Activated effector memory CD4-positive, alpha-beta T cell treated with anti-CD3 and anti-CD28 coated beads, Interleukin-2, amount 50 U/mL, for 16 hours (primary cell): ENCODE data around the gene ZNF536.

Source experiments
- DNase-seq: peaks from one replicate; pipeline ENCODE4 v3.0.0-alpha.2; 2020

Gene ZNF536

GRCh38 chr19:30539981-30540380 is 167.8 kb downstream of the ZNF536 start:
- DNase-seq = no peak

GRCh38 chr19:30540761-30541160 is 168.6 kb downstream of the ZNF536 start:
- DNase-seq = no peak

DNA sequence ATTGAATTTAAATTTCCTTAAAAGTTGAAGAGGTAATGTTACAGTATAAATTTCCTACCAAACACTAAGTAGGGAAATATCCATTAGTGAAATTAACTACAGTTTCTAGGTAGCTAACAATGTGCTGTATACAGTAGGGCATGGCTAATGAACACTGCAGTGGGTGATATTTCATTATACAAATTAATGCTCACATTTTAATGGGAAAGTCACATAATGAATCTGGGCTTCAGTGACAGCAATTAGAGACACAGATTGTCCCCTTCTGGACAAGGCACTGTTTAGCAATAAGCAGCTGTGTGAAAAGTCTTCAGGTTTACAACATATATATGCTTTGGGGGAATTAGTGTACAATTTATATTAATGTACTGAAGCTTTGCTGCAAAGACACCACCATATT is 169.4 kb downstream of the ZNF536 start:
- no peak for DNase-seq

DNA sequence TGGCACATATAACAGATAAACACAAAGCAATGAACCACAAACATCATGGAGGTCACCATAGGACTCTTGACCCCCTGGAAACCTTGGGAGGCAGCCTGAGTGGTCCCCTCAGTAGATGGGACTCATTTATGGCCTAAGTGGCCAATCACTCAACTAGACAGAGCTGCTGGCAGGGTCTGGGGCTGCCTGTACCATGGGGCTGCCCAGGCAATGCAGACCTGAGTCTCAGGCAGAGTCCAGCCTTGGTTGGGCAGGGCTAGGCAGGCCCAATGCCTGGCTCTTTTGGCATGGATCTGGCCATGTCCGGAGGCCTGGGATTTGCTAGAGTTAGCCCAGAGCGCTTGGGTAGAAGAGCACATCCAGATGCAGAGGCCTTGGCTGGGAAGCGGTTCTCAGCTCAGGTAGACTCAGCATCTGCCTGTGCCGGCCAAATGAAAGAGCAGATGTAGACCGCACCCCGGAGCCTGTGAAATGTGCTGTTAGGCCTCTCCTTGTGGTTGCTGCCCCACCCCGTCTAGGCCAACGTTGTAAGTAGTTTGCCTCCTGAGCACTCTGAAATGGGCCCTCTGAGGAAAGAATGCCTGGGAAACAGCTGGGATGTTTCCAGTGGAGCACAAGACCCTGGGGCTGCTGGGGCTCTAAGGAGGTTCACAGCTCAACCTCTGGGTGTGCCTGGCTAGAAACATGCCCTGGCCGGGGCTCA is 171.2 kb downstream of the ZNF536 start:
- DNase-seq = no peak

- no peak for DNase-seq
Measured at GRCh38 chr19:30545752-30546151, 173.6 kb downstream of the ZNF536 start.

DNA sequence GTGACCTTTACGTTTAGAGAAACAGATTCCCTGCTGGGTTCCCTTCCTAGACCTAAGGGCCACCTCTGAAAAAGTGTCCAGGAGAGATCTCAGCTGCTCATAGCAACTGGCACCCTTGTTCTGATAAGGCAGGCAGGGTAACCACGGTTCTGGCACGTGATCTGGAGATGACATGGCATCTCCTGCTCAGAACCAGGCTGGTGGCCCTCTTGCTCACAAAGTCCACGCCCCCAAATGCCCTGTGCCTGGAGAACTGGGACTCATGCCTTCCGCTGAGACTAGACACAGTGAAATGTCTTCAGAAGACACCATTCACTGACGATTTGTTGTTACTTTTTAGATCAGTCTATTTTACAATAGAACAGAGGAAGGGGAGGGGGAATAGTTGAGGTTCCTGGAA is 174.1 kb downstream of the ZNF536 start:
- DNase-seq = no peak

- no peak for DNase-seq
Measured at GRCh38 chr19:30547246-30547645, 175.1 kb downstream of the ZNF536 start.

DNA sequence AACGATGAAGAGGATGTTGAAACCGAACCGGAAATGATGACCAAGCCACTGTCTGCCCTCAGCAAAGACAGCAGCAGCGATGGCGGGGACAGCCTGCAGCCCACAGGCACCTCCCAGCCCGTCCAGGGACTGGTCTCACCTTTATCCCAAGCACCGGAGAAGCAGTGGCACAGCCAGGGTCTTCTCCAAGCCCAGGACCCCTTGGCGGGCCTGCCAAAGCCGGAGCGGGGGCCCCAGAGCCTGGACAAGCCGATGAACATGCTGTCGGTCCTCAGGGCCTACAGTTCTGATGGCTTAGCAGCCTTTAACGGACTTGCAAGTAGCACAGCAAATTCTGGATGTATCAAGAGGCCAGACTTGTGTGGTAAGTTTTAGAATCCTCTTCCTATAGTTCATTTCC is 177.0 kb downstream of the ZNF536 start:
- DNase-seq = no peak

DNA sequence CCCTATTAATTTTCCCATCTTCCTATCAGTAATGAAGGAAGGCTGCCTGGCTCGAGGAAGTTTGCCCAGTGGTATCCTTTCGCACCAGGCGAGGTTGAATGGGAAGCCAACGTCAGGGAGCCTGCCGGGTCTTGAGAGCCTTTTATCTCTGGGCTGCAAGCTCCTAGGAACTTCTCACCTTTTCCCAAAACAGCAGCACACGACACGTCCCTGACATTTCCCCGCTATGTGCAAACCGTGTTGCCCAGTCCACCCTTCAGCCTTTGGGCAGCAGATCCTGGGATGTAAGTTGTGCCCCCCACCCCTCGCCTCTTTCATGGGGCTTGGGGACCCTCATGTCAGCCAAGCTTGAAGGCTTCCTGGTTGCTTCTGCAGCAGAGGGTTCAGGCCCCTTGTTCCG is 179.1 kb downstream of the ZNF536 start:
- no peak for DNase-seq

GRCh38 chr19:30552593-30552992 is 180.4 kb downstream of the ZNF536 start:
- DNase-seq = peak; percentile 28

GRCh38 chr19:30555075-30555790 is 183.0 kb downstream of the ZNF536 start:
- no peak for DNase-seq

DNA sequence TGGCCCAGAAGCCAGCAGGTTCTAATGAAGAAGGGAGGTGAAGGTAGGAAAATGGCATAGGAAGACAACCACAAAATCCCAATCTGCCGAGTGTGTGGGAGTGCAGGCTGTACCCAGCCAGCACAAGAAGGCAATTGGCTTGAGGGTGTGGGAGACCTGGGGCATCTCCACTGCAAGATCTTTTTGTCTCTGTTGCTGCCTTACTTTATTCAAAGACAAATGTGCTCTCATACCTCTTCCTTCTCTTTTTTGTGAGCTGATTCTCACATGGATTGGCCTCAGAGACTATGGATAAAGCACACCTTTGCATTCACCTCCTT is 183.6 kb downstream of the ZNF536 start:
- no peak for DNase-seq

DNA sequence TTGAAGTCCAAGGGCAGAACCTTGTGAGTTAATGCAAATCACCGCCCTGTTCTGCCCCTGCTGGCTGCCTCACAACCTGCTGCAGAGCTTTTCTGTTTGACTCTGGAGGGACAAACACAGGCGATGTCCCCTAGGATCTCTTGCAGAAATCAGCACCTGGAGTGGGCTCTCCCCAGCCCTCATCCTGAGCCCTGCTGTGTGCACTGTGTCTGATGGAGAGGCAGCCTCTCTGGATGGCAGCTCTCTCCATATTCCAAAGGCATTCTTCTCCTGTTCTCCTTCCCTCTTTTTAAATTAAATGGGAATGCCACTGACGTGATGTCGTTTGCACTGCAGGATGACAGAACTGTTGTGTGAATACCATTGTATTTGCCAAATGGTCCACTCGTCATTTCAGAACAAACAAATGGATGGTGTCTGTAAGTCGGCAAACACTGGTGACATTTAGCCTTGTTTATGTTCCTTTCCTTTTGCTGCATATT is 184.1 kb downstream of the ZNF536 start:
- no peak for DNase-seq

- DNase-seq = no peak
Measured at GRCh38 chr19:30557212-30557611, 185.0 kb downstream of the ZNF536 start.

GRCh38 chr19:30557927-30558557 is 185.9 kb downstream of the ZNF536 start:
- no peak for DNase-seq

DNA sequence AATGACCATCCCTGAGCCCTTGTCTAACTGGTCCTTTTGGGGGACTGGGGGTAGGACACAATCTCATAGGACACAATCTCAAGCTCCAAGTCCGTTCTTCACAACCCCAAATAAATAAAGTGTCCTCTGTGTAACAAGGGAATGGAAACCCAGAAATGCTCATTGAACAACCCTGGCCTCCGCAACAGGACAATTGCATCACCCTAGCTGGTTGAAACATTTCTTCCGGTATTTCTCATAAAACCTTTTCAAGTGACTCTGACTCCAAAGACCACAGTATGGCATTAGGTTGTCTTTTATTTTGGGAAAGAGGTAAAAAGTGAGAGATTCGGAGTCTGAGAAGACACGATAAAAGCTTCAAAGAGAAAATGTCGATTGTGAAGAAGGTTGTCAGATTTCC is 186.6 kb downstream of the ZNF536 start:
- peak; percentile 4 for DNase-seq

GRCh38 chr19:30559446-30559845 is 187.3 kb downstream of the ZNF536 start:
- DNase-seq = peak; percentile 37

DNA sequence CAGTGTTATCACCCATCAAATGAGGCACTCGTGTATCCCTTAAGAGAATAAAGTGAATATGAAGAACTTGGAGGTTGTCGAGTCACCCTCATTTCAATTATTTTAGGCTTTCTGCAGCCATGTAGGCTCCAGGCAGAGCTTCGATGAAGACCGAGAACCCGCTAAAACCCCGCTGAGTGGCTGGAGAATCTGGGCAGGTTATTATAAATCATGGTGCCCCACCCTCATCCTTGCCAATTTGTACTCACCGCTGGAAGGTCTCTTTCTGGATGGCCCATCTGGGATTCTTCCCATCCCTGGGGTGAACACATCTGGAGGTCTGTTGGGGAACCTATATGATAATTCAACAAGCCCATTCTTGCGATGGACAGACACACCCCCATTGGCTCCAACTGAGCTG is 190.8 kb downstream of the ZNF536 start:
- DNase-seq = no peak

DNA sequence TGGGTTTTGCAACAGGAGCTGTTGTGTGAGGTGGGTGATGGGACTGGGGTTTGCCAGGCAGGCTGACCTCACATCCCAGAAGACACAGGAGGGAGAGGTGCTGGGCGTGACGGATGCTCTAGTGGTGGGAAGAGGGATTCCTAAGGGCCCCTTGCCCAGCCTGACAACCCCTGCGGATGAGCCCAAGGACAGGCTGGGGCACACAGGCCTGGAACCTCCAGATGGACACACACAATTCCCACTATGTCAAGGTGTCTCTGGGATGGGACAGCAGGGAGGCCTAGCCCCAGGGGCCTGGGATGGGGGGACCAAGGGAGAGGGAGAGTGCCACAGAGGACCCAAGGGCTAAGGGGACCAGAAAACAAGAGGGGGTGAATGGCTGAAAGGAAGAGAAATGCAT is 191.5 kb downstream of the ZNF536 start:
- peak; percentile 17 for DNase-seq

GRCh38 chr19:30564551-30565011 is 192.4 kb downstream of the ZNF536 start:
- no peak for DNase-seq

GRCh38 chr19:30565636-30566035 is 193.5 kb downstream of the ZNF536 start:
- no peak for DNase-seq

DNA sequence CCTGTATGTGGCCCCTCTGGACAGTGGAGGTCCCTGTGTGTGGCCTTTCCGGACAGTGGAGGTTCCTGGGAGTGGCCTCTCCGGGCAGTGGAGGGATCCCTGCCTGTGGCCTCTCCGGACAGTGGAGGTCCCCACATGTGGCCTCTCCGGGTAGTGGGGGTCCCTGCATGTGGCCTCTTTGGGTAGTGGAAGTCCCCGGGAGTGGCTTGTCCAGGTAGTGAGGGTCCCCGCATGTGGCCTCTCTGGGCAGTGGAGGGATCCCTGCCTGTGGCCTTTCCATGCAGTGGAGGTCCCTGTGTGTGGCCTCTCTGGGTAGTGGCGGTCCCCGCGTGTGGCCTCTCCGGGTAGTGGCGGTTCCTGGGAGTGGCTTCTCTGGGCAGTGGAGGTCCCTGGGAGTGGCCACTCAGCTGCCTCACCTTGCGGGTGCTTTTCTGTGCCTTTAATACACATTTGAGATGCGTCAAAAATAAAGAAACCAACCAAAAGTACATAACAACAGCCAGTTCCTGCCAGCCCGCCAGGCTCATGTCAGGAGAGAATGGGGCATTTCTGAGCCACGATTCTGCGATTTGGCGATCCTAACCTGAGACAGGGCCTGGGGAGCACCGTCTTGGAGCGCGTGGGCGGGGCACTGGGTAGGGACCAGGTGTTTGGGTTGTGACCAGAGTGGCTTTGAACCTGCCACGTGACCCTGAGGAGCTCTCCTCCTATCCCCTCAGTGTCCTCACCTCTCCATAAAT is 194.7 kb downstream of the ZNF536 start:
- peak; percentile 42 for DNase-seq

GRCh38 chr19:30567536-30568232 is 195.5 kb downstream of the ZNF536 start:
- DNase-seq = no peak
